B cell (primary cell): ENCODE results near the gene CIB1. TPM values are rescaled to one million over a fixed set of nuclear protein-coding genes. Genes with fewer than 3 reads are reported as not detected.
"Not testable (repeated sequence)": the region's sequence is repeated elsewhere in the genome, so short reads cannot be mapped to it uniquely, and the experiment has no call there.

Experiments used
- ATAC-seq: fragments of 200-7000 bp; cut with Tn5 transposase; one replicate; pipeline ENCODE4 v1.10.0; 2021; ENCODE audit warnings: low read depth, mild to moderate bottlenecking, moderate number of reproducible peaks, moderate library complexity
- CTCF ChIA-PET: fragments of 350-600 bp; sonication (Branson Sonifier 250); formaldehyde crosslinking; loops from one replicate; lab custom pipeline; 2021; ENCODE audit warnings: antibody characterized with exemption, inconsistent platforms; lab: Charles Lee
- POLR2A ChIA-PET: fragments of 350-600 bp; sonication (Branson Sonifier 250); formaldehyde crosslinking; loops from one replicate; lab custom pipeline; 2021; ENCODE audit warnings: antibody characterized with exemption; lab: Charles Lee
- DNase-seq: peaks from one replicate; pipeline ENCODE4 v3.0.0; 2013
- H2AFZ ChIP-seq: 2 replicates; pipeline ENCODE4 v1.6.1; 2012; ENCODE audit warnings: mild to moderate bottlenecking, low read depth, low read length; ENCODE audit not compliant: insufficient read depth, poor library complexity, severe bottlenecking
- H3K27ac ChIP-seq, 2 donors: 1 replicate in 1 of 2; 2 replicates in 1 of 2; pipeline ENCODE4 v1.5.1; 2012 to 2013; ENCODE audit warnings: low read length in 2 of 2, mild to moderate bottlenecking in 2 of 2, moderate library complexity in 1 of 2
- H3K27me3 ChIP-seq, 4 experiments: fragments of 200-600 bp in 1 of 4; sonication (generic) in 1 of 4; replicated peaks in 1 of 4; 1 replicate in 2 of 4; 2 replicates in 2 of 4; pipeline versions ENCODE4 v1.6.1 to v1.7.0; 2013 to 2016; ENCODE audit warnings: low read length in 3 of 4, mild to moderate bottlenecking in 2 of 4, mixed read lengths in 1 of 4, moderate library complexity in 1 of 4; ENCODE audit not compliant: insufficient read depth in 4 of 4, control insufficient read depth in 3 of 4; ENCODE audit errors: control extremely low read depth in 1 of 4
- H3K36me3 ChIP-seq, 2 experiments: replicated peaks in 1 of 2; 1 replicate in 1 of 2; 2 replicates in 1 of 2; pipeline versions ENCODE4 v1.6.1 to v1.7.1; 2013; ENCODE audit warnings: low read length in 1 of 2; ENCODE audit not compliant: insufficient read depth in 2 of 2, control insufficient read depth in 1 of 2; ENCODE audit errors: control extremely low read depth in 1 of 2, extremely low read depth in 1 of 2
- H3K4me1 ChIP-seq, 2 donors: fragments of 200-600 bp in 1 of 2; sonication (generic) in 1 of 2; 1 replicate in 1 of 2; 2 replicates in 1 of 2; pipeline versions ENCODE4 v1.5.1 to v1.6.1; 2013 to 2017; ENCODE audit warnings: low read length in 2 of 2; ENCODE audit not compliant: control insufficient read depth in 2 of 2, insufficient read depth in 2 of 2
- H3K4me2 ChIP-seq: replicated peaks from 2 replicates; pipeline ENCODE3; 2012; ENCODE audit warnings: mild to moderate bottlenecking, low read depth, low read length; ENCODE audit not compliant: poor library complexity, severe bottlenecking
- H3K4me3 ChIP-seq, 5 experiments: fragments of 200-600 bp in 1 of 5; sonication (generic) in 1 of 5; 1 replicate in 3 of 5; 2 replicates in 2 of 5; pipeline versions ENCODE4 v1.5.1 to v1.7.0; 2011 to 2016; ENCODE audit warnings: low read length in 4 of 5, mild to moderate bottlenecking in 4 of 5, low read depth in 2 of 5, control low read depth in 1 of 5, moderate library complexity in 1 of 5; ENCODE audit not compliant: insufficient read depth in 1 of 5; ENCODE audit errors: control extremely low read depth in 1 of 5, extremely low read depth in 1 of 5
- H3K79me2 ChIP-seq: fragments of 200-600 bp; sonication (generic); one replicate; pipeline ENCODE4 v1.6.0; 2016; ENCODE audit warnings: low read length; ENCODE audit not compliant: control insufficient read depth, insufficient read depth
- H3K9ac ChIP-seq: fragments of 200-600 bp; sonication (generic); 2 replicates; pipeline ENCODE4 v1.6.1; 2017; ENCODE audit warnings: mild to moderate bottlenecking, low read length, moderate library complexity
- H3K9me3 ChIP-seq, 3 donors: one replicate each; pipeline versions ENCODE4 v1.6.1 to v1.7.1; 2013; ENCODE audit warnings: low read length in 2 of 3; ENCODE audit not compliant: control insufficient read depth in 2 of 3, insufficient read depth in 1 of 3; ENCODE audit errors: control extremely low read depth in 1 of 3
- H4K20me1 ChIP-seq: 2 replicates; pipeline ENCODE4 v1.6.0; 2012; ENCODE audit warnings: mild to moderate bottlenecking, low read length; ENCODE audit not compliant: insufficient read depth, control insufficient read depth, poor library complexity, severe bottlenecking
- H3K27ac Mint-ChIP-seq: one replicate; pipeline ENCODE4 v1.8.0; 2021; ENCODE audit warnings: mixed read lengths
- H3K27me3 Mint-ChIP-seq: one replicate; pipeline ENCODE4 v1.8.0; 2021; ENCODE audit warnings: mixed read lengths
- H3K4me1 Mint-ChIP-seq: one replicate; pipeline ENCODE4 v1.8.0; 2021; ENCODE audit warnings: mixed read lengths
- H3K4me3 Mint-ChIP-seq: one replicate; pipeline ENCODE4 v1.8.0; 2021; ENCODE audit warnings: mixed read lengths
- H3K9me3 Mint-ChIP-seq: one replicate; pipeline ENCODE4 v1.8.0; 2022; ENCODE audit warnings: mixed read lengths; ENCODE audit not compliant: insufficient read depth
- EZH2 ChIP-seq: IDR thresholded peaks from 2 replicates; pipeline ENCODE4 v1.6.1; 2012; ENCODE audit warnings: borderline replicate concordance, low read depth, mild to moderate bottlenecking, moderate library complexity, low read length; ENCODE audit not compliant: insufficient read depth, poor library complexity, severe bottlenecking
- WGBS: methylation state at CpG from one replicate; pipeline ENCODE4 v1.1.5; 2013; ENCODE audit warnings: missing lambda C conversion rate; ENCODE audit not compliant: insufficient coverage; 5-methylcytosine and 5-hydroxymethylcytosine counted together
- intact Hi-C: fragments of 100-400 bp; cut with micrococcal nuclease; formaldehyde crosslinking; loops from one replicate; pipeline ENCODE4 v1.10.0; 2022
- polyA plus RNA-seq: library from polyadenylated mRNA; depleted of rRNA; stranded (reverse); fragments of >200 nt; gene quantifications from 2 replicates; pipeline ENCODE4 v1.2.3, GENCODE V29; 2012
- total RNA-seq, 2 donors: library from RNA; stranded (reverse); fragments of 120-200 nt in 1 of 2; gene quantifications; 1 replicate in 1 of 2; 2 replicates in 1 of 2; pipeline versions ENCODE4 v1.2.3 to v1.2.4, GENCODE V29; 2013 to 2022
- TF ChIP-seq, protein P1 (sequence below): fragments of 200-600 bp; IDR thresholded peaks from one replicate; pipeline ENCODE4 v1.8.0; 2022; ENCODE audit warnings: antibody characterized with exemption, mild to moderate bottlenecking

CIB1 gene
- total and polyA plus RNA-seq, 2 donors (not counting 1 experiment from before 2014, with no cell fraction given) = 153 to 157 TPM

DNA sequence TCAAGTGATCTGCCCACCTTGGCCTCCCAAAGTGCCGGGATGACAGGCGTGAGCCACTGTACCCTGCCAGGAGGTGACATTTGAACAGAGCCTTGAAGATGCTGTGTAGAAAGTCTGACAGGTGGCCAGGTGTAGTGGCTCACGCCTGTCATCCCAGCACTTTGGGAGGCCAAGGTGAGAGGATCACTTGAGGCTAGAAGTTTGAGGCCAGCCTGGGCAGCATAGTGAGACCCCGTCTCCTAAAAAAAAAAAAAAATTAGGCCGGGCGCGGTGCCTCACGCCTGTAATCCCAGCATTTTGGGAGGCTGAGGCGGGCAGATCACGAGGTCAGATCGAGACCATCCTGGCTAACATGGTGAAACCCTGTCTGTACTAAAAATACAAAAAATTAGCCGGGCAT is 44.7 kb upstream of the CIB1 start:
- H3K4me1 ChIP-seq, H3K4me3 Mint-ChIP-seq, H3K36me3 ChIP-seq, H3K27ac ChIP-seq, H3K9me3 ChIP-seq, H3K4me3 ChIP-seq, H3K4me1 Mint-ChIP-seq, H3K27me3 Mint-ChIP-seq, DNase-seq, H2AFZ ChIP-seq, ATAC-seq, H3K9me3 Mint-ChIP-seq, H3K27ac Mint-ChIP-seq, POLR2A ChIA-PET, H3K4me2 ChIP-seq, H3K27me3 ChIP-seq, intact Hi-C loops, H4K20me1 ChIP-seq, H3K9ac ChIP-seq: not testable (repeated sequence)
- 100% methylated on average over 9 of the region's 12 CpGs for WGBS
- CTCF ChIA-PET = interaction anchor here (1.0 kb wide), 1 partner anchor 129 kb away, joined by 5 read pairs; no protein-coding TSS in a partner anchor
- H3K79me2 ChIP-seq = peaks cover 21% of the 10 kb centered on the region

DNA sequence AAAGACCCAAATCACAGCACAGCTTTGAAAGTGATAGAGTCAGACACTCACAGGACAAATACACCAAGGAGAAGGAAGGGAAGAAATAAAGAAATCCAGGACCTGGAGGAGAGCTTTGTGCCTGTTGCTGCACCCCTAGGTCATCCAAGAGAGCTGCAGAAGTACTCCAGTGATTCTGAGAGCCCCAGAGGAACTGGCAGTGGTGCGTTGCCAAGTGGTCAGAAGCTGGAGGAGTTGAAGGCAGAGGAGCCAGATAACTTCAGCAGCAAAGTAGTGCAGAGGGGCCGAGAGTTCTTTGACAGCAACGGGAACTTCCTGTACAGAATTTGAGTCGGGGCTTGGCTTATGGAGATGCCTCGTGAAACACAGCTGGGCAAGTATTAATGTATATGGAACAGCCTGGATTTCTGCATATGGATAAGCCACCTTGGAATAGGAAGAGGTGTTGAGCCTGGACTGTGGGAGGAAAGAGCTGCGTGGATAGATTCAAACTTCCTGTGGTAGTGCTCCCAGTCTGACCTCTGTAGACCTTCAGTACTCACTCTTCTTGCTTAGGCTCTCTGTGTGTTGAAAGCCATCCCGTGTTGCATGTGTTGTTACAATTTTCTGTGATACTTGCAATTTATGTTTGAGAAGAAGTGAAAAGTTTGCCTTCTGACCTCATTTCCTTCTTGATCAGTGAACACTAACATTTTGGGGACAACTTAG is 37.9 kb upstream of the CIB1 start:
- no peaks in the 10 kb centered on the region for H3K27me3 Mint-ChIP-seq

More for the DNA sequence above, 37.9 kb upstream of the CIB1 start:
- H3K9ac ChIP-seq = no peak overlapping the region
- H3K9me3 ChIP-seq = no peaks in the 10 kb centered on the region
- POLR2A ChIA-PET = interaction anchor here (0.6 kb wide), 1 partner anchor 10 kb away, joined by 3 read pairs; no protein-coding TSS in a partner anchor
- H3K27me3 ChIP-seq = no peaks in the 10 kb centered on the region
- TF ChIP-seq, protein P1, sequence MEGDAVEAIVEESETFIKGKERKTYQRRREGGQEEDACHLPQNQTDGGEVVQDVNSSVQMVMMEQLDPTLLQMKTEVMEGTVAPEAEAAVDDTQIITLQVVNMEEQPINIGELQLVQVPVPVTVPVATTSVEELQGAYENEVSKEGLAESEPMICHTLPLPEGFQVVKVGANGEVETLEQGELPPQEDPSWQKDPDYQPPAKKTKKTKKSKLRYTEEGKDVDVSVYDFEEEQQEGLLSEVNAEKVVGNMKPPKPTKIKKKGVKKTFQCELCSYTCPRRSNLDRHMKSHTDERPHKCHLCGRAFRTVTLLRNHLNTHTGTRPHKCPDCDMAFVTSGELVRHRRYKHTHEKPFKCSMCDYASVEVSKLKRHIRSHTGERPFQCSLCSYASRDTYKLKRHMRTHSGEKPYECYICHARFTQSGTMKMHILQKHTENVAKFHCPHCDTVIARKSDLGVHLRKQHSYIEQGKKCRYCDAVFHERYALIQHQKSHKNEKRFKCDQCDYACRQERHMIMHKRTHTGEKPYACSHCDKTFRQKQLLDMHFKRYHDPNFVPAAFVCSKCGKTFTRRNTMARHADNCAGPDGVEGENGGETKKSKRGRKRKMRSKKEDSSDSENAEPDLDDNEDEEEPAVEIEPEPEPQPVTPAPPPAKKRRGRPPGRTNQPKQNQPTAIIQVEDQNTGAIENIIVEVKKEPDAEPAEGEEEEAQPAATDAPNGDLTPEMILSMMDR = no peak
- no peak for TF ChIP-seq EZH2
- H3K79me2 ChIP-seq = peaks cover 67% of the 10 kb centered on the region
- peaks cover 19% of the 10 kb centered on the region in 2 donors for H3K4me1 ChIP-seq
- H3K36me3 ChIP-seq = peaks cover 0 to 52% of the 10 kb centered on the region in 2 experiments
- no peak overlapping the region for H3K27ac Mint-ChIP-seq
- DNase-seq = no peak
- no peak overlapping the region for H3K4me2 ChIP-seq
- H3K4me3 Mint-ChIP-seq = no peak overlapping the region
- ATAC-seq = no peak
- H4K20me1 ChIP-seq = peaks cover 56% of the 10 kb centered on the region
- CTCF ChIA-PET = interaction anchor here (0.6 to 2.2 kb wide), 3 partner anchors 14 to 394 kb away, joined by 3 to 8 read pairs (median 3); no protein-coding TSS in a partner anchor
- no peak overlapping the region for H3K27ac ChIP-seq
- H3K9me3 Mint-ChIP-seq = no peaks in the 10 kb centered on the region
- no peak overlapping the region for H2AFZ ChIP-seq
- WGBS = 99% methylated on average over 5 of the region's 7 CpGs
- peaks cover 44% of the 10 kb centered on the region for H3K4me1 Mint-ChIP-seq
- intact Hi-C loops = no loop called here
- H3K4me3 ChIP-seq = no peak overlapping the region
